Lung (tissue), 12 donors: ENCODE results near the gene TEX13B. TPM values are rescaled to one million over a fixed set of nuclear protein-coding genes. Genes with fewer than 3 reads are reported as not detected.
A peak's percentile ranks its signal among the peaks of the same experiment; 100 is the strongest.

Experiments used
- ATAC-seq: fragments of 200-7000 bp; cut with Tn5 transposase; one replicate; pipeline ENCODE4 v1.9.1; 2020; ENCODE audit warnings: moderate number of reproducible peaks; ENCODE audit not compliant: insufficient read depth, low FRiP score
- DNase-seq, 3 donors: peaks; one replicate each; pipeline ENCODE4 v3.0.0-alpha.2; 2013 to 2017
- H3K27ac ChIP-seq, 2 donors: one replicate each; pipeline ENCODE4 v1.5.1; 2013; ENCODE audit warnings: mild to moderate bottlenecking in 2 of 2, moderate library complexity in 2 of 2, control low read depth in 1 of 2, inconsistent platforms in 1 of 2, low read depth in 1 of 2, low read length in 1 of 2
- H3K27me3 ChIP-seq, 3 donors: one replicate each; pipeline ENCODE4 v1.5.1; 2013; ENCODE audit warnings: low read length in 2 of 3; ENCODE audit not compliant: control insufficient read depth in 3 of 3, insufficient read depth in 3 of 3
- H3K36me3 ChIP-seq, 4 donors: one replicate each; pipeline ENCODE4 v1.5.1; 2013; ENCODE audit warnings: low read length in 4 of 4, mild to moderate bottlenecking in 1 of 4, moderate library complexity in 1 of 4; ENCODE audit not compliant: control insufficient read depth in 4 of 4, insufficient read depth in 4 of 4
- H3K4me1 ChIP-seq, 5 donors: one replicate each; pipeline ENCODE4 v1.5.1; 2013; ENCODE audit warnings: low read length in 5 of 5, mild to moderate bottlenecking in 2 of 5, moderate library complexity in 1 of 5; ENCODE audit not compliant: control insufficient read depth in 5 of 5, insufficient read depth in 5 of 5
- H3K4me3 ChIP-seq: one replicate; pipeline ENCODE4 v1.5.1; 2013; ENCODE audit warnings: mild to moderate bottlenecking, control low read depth, moderate library complexity
- H3K9ac ChIP-seq, 2 donors: one replicate each; pipeline ENCODE4 v1.5.1; 2013; ENCODE audit warnings: low read length in 2 of 2, control low read depth in 1 of 2; ENCODE audit not compliant: insufficient read depth in 1 of 2
- H3K9me3 ChIP-seq, 4 donors: one replicate each; pipeline ENCODE4 v1.5.1; 2013; ENCODE audit warnings: low read length in 3 of 4, mild to moderate bottlenecking in 1 of 4, moderate library complexity in 1 of 4; ENCODE audit not compliant: control insufficient read depth in 4 of 4, insufficient read depth in 3 of 4
- WGBS, 2 donors: extraction: QIAGEN DNeasy Blood & Tissue Kit; methylation state at CpG; one replicate each; pipeline ENCODE4 v1.1.7; 2013; 5-methylcytosine and 5-hydroxymethylcytosine counted together
- polyA plus RNA-seq, 2 donors: library from polyadenylated mRNA; stranded (reverse); fragments of 200-250 nt; gene quantifications; one replicate each; pipeline ENCODE4 v1.2.1, GENCODE V29; 2013
- total RNA-seq, 2 donors: library from RNA; depleted of rRNA in 1 of 2; stranded (reverse); fragments of >200 nt in 1 of 2; gene quantifications; one replicate each; pipeline ENCODE4 v1.2.1, GENCODE V29; 2014 to 2021
- TF ChIP-seq, protein P1 (sequence below): IDR thresholded peaks from 2 replicates; pipeline ENCODE4 v1.5.1; 2012; ENCODE audit warnings: mild to moderate bottlenecking; ENCODE audit errors: control extremely low read depth, extremely low read depth
- donor health status: control.
- donor health status: control.
- donor health status: Bipolar disorder and iron deficiency.
- donor health status: healthy.
- donor health status: DM: yes; HTN: yes; CAD: no.

Gene TEX13B
- total and polyA plus RNA-seq, 4 donors: not detected

- Histone ChIP-seq H3K9me3 (peaks cover 0 to 9% (median 0%) of the 10 kb centered on the region in 4 donors), H3K27me3 (peaks cover 0 to 7% (median 0%) of the 10 kb centered on the region in 3 donors), H3K9ac (no peak overlapping the region), H3K4me3 (no peak overlapping the region), H3K4me1 (peaks cover 0 to 2% (median 0%) of the 10 kb centered on the region in 5 donors), H3K27ac (no peak overlapping the region), H3K36me3 (no peaks in the 10 kb centered on the region)
- WGBS, 2 donors: 22 to 31% methylated on average over 11 of the region's 11 CpGs
- TF ChIP-seq, protein P1, sequence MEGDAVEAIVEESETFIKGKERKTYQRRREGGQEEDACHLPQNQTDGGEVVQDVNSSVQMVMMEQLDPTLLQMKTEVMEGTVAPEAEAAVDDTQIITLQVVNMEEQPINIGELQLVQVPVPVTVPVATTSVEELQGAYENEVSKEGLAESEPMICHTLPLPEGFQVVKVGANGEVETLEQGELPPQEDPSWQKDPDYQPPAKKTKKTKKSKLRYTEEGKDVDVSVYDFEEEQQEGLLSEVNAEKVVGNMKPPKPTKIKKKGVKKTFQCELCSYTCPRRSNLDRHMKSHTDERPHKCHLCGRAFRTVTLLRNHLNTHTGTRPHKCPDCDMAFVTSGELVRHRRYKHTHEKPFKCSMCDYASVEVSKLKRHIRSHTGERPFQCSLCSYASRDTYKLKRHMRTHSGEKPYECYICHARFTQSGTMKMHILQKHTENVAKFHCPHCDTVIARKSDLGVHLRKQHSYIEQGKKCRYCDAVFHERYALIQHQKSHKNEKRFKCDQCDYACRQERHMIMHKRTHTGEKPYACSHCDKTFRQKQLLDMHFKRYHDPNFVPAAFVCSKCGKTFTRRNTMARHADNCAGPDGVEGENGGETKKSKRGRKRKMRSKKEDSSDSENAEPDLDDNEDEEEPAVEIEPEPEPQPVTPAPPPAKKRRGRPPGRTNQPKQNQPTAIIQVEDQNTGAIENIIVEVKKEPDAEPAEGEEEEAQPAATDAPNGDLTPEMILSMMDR: no peak
- DNase-seq (peak in 2 of 3 donors; percentile 9 to 57), ATAC-seq (no peak)
Observed at GRCh38 chrX:108001218-108001814, 19.1 kb upstream of the TEX13B start.

GRCh38 chrX:108000751-108001150 is 18.6 kb upstream of the TEX13B start:
- no peak overlapping the region for H3K27ac ChIP-seq
- peaks cover 0 to 12% (median 0%) of the 10 kb centered on the region in 4 donors for H3K9me3 ChIP-seq
- H3K36me3 ChIP-seq: no peaks in the 10 kb centered on the region
- peaks cover 0 to 4% (median 0%) of the 10 kb centered on the region in 3 donors for H3K27me3 ChIP-seq
- no peak overlapping the region for H3K4me3 ChIP-seq
- no peak for ATAC-seq
- no peak for DNase-seq
- TF ChIP-seq, protein P1: no peak
- 65 to 90% methylated on average over 2 of the region's 2 CpGs for WGBS, 2 donors
- H3K9ac ChIP-seq: no peak overlapping the region
- H3K4me1 ChIP-seq: peaks cover 0 to 2% (median 0%) of the 10 kb centered on the region in 5 donors

- Histone ChIP-seq H3K4me1 (peaks cover 0 to 2% (median 0%) of the 10 kb centered on the region in 5 donors), H3K36me3 (no peaks in the 10 kb centered on the region), H3K9me3 (peaks cover 0 to 10% (median 0%) of the 10 kb centered on the region in 4 donors), H3K27ac (no peak overlapping the region), H3K4me3 (no peak overlapping the region), H3K9ac (no peak overlapping the region), H3K27me3 (peaks cover 0 to 7% (median 0%) of the 10 kb centered on the region in 3 donors)
- ATAC-seq (no peak), DNase-seq (no peak)
- 68 to 96% methylated on average over 6 of the region's 6 CpGs for WGBS, 2 donors
- TF ChIP-seq, protein P1: no peak
Observed at GRCh38 chrX:107996124-107996523, 14.0 kb upstream of the TEX13B start.
